Measurements from ENCODE around the gene CDC14A.

DNA sequence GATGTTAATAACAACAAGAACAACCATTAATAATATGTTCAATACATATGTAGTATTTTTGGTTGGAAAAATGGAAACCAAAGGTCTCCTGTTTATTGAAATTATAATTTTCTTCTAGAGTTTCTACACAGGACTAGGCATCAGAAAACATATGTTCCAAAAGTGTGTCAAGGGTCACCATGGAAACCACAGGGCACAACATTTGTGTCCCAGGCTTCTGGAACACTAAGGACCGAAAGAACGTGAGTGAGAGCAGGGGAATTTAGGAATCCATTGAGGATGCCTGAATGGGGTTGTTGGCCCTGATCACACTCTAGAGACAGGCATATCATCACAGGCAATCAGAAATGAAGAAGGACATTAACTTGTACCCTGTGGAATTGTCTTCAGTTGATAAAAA lies 7.5 kb upstream of the CDC14A start:
- TF ChIP-seq, protein P1, sequence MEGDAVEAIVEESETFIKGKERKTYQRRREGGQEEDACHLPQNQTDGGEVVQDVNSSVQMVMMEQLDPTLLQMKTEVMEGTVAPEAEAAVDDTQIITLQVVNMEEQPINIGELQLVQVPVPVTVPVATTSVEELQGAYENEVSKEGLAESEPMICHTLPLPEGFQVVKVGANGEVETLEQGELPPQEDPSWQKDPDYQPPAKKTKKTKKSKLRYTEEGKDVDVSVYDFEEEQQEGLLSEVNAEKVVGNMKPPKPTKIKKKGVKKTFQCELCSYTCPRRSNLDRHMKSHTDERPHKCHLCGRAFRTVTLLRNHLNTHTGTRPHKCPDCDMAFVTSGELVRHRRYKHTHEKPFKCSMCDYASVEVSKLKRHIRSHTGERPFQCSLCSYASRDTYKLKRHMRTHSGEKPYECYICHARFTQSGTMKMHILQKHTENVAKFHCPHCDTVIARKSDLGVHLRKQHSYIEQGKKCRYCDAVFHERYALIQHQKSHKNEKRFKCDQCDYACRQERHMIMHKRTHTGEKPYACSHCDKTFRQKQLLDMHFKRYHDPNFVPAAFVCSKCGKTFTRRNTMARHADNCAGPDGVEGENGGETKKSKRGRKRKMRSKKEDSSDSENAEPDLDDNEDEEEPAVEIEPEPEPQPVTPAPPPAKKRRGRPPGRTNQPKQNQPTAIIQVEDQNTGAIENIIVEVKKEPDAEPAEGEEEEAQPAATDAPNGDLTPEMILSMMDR (IDR thresholded peaks at IDR 0.05): no peak
- TF ChIP-seq POLR2AphosphoS5 (IDR thresholded peaks at IDR 0.05) (no peak), POLR2A (IDR thresholded peaks at IDR 0.05) (no peak)
